GM21786 (cell line): ENCODE results near the gene LNPEP.

Experiments
- ATAC-seq: cut with Tn5 transposase; IDR thresholded peaks from one replicate; pipeline ENCODE4 v1.9.1; 2021; ENCODE audit not compliant: unreplicated experiment

The LNPEP gene

GRCh38 chr5:96935559-96936430 lies at the start of gene LNPEP:
Gene LNPEP, plus strand, starts transcription at chr5:96936080. Its CDS starts 76 bp downstream, at chr5:96936156.
- ATAC-seq, result peak; percentile 47

DNA sequence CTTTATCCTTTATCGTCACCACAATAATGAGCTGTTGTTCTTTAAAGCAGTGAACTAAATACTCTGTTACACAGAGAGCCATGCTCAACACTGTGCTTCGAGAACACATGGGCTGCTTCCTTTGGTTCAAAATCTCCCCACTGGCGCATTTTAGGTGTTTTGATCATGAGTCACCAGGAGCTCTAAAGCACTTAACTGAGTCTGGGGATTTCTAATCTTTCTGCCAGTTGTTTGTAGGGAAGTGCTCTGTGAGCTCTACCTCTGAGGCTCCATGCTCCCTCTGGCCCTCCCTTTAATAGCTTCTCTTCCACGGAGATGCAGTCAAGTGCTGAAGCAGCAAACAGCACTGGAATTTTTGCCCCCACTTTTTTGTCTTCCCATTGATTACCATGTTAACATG lies 42.5 kb upstream of the LNPEP start:
- ATAC-seq, result no peak

DNA sequence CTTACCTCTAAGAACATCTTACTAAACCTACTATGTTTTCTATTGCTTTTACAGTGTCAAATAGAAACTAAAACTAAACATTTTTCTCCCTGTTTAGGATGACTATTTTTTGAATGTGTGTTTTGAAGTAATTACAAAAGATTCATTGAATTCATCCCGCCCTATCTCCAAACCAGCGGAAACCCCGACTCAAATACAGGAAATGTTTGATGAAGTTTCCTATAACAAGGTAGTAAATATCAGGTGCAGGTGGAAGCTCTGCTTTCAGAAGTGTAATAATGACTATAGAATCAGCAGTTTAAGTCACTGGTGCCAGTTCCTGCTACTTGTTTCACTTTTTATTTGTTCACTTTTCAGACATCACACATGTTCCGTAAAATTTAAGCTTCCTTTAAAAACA lies 39.6 kb upstream of the LNPEP start:
- peak; percentile 82 for ATAC-seq

GRCh38 chr5:96896806-96897205 lies 39.1 kb upstream of the LNPEP start:
- peak; percentile 93 for ATAC-seq

DNA sequence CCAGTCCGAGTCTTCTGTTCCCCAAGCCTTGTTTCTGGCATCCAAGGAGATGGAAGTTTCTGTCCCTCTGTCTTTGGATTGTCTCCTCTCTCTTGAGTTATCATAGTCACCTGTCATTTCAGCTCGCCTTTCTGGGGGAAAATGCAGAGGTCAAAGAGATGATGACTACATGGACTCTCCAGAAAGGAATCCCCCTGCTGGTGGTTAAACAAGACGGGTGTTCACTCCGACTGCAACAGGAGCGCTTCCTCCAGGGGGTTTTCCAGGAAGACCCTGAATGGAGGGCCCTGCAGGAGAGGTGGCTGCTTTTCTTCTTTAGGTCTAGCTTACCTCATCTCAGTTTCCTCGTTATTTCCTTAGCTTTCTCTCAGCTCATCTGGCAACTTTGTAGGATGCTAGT lies 34.5 kb upstream of the LNPEP start:
- ATAC-seq, result no peak

- ATAC-seq, result no peak
Observed at GRCh38 chr5:96901841-96902240, 34.0 kb upstream of the LNPEP start.

GRCh38 chr5:96902876-96903275 lies 33.0 kb upstream of the LNPEP start:
- ATAC-seq, result no peak

DNA sequence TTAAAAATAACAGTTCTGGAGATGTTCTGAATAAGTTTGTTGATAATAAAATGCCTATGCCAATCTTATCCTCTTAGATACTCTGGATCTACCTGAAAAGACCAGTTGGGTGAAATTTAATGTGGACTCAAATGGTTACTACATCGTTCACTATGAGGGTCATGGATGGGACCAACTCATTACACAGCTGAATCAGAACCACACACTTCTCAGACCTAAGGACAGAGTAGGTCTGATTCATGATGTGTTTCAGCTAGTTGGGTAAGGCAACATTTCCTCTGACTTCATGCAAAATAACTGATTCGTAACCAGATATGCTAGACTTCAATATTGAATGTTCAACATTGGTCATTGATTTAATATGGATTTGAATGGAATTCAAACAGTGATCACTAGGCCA lies 32.6 kb upstream of the LNPEP start:
- no peak for ATAC-seq

DNA sequence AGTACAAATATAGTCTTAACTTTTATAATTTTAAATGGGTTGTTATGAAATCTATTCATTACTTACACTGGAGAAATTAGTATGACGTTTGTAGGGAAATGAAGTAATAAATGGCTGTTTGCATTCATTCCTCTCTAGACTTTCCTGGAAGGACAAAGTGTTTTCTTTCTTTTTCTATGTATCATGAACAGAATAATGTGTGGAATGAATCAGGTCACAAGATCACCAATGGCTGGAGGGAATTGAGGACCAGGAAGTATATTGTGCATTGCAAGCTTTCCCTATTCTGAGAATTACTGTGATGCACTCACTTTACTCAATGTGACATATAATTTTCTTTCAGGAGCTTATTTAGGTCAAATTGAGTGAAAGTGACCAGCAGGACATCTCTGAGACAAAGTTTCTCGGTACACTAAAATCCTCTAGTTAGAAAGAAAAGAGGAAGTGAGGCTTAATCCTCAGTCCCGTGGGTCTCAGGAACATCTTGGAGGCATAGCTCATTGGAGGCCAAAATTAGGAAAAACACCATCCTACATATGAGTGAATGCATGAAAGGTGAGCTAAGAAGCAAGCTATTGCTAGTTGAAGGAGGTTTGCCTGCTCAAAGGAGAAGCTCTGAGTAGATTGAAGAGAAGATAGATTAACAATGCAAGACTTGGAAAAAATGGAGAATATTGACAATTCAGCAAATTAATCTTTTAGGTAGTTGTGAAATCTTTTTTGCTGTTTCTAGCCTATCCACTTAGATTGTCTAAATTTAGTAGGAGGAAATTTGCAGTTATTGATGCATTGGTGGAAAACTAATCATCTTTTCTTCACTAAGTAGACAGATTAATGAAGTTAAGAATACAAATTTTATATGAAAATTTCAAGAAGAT lies 31.6 kb upstream of the LNPEP start:
- no peak for ATAC-seq

DNA sequence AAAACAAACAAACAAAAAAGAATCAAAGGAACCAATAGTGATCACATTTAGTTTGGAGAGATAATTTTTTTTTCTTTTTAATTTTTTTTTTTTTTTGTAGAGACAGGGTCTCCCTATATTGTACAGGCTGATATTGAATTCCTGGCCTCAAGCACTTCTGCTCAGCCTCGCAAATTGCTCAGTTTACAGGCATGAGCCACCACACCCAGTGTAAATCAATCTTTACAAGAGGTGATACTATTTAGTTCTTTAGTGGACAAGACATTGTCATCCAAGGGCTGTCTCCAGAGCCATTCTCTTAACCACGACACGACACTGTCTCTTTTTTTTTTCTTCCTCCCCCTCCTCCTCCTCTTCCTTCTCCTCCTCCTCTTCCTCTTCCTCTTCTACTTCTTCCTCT lies 30.0 kb upstream of the LNPEP start:
- no peak for ATAC-seq

GRCh38 chr5:96909003-96909402 lies 26.9 kb upstream of the LNPEP start:
- ATAC-seq, result no peak

DNA sequence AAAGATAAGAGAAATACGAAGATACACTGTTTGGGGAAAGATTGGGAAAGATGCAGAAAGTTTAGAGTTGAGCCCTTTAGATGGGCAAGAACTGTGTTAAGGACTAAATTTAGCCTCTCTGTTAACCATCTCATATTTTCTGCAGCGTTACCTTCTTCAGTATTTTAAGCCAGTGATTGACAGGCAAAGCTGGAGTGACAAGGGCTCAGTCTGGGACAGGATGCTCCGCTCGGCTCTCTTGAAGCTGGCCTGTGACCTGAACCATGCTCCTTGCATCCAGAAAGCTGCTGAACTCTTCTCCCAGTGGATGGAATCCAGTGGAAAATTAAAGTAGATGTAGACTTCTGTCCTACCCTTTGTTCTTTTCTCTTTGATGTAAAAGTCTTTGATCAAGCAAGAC lies 26.4 kb upstream of the LNPEP start:
- no peak for ATAC-seq

DNA sequence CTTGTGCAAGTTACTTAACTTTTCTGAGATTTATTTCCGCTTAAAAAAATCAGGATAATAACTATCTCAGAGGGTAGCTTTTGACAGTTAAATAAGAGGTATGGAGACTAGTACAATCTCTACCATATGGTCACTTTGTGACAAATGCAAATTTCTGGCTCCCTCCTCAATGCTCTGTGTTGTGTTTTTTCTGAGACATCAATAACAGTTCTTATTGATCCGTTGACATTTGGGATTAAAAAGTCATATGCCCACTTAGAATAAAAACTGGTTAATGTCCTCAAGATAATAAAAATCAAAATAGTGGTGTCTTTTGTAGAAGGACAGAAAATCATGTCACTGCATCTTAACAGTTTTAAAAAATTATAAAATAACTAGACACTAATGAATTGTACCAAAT lies 24.7 kb upstream of the LNPEP start:
- ATAC-seq, result no peak

DNA sequence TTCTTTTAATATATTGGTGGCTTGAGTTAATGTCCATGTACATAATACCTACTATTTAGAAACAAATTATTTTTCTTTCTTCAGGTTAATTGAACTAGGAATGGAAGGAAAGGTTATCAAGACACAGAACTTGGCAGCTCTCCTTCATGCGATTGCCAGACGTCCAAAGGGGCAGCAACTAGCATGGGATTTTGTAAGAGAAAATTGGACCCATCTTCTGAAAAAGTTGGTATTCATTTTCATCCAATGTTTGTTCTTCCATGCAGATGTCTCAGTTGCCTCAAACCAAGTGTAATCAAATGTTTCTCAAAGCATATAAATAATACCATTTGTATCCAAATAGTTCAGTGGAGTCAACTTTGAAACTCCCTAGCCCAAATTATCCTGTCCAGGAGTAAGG lies 22.6 kb upstream of the LNPEP start:
- ATAC-seq, result no peak

DNA sequence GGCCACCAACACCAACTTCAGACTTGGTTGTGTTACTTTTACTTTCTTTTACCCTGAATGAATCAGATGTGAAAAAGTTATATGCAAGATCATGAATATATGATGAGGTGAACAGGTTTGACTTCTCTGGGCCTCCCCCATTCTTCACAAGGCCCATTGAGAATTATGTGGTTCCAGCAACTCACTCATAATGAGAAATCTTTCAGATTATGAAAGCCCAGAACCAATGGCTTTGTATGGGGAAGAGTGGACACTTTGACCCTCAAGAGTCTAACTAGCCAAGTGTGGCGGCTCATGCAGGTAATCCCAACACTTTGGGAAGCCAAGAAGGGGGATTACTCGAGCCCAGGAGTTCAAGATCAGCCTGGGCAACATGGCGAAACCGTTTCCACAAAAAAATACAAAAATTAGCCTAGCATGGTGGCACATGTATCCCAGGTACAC lies 16.1 kb upstream of the LNPEP start:
- peak; percentile 81 for ATAC-seq

DNA sequence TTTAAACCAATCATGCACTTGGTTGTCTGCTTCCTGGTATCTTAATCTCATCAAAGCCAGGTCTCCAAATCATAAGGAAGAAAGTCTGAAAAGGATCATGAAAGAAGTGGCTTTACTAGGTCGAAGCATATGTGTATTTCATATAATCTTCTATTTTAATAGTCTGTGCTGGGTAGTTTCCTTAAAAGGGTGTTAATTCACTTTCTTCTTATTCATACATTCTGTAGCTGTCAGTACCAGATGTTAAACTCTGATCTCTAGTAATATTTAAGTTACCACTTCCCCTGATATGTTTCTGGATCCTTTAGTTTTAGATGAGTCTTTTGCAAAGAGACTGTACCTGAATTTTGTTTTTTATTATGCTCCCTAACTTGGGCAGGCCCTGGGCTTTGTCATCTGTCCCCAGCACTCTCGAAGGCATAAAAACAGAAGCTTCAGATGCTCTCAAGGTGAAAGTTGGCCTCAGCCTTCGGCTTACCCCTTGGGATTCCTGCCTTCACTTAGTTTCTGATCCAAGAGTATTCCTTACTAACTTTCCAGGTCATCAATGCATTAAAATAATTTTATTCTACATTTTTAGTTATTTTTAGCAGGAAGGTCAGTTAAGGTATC lies 15.0 kb upstream of the LNPEP start:
- no peak for ATAC-seq

- ATAC-seq, result no peak
Observed at GRCh38 chr5:96922499-96923244, 13.2 kb upstream of the LNPEP start.

- ATAC-seq, result no peak
Observed at GRCh38 chr5:96924016-96924443, 11.8 kb upstream of the LNPEP start.

DNA sequence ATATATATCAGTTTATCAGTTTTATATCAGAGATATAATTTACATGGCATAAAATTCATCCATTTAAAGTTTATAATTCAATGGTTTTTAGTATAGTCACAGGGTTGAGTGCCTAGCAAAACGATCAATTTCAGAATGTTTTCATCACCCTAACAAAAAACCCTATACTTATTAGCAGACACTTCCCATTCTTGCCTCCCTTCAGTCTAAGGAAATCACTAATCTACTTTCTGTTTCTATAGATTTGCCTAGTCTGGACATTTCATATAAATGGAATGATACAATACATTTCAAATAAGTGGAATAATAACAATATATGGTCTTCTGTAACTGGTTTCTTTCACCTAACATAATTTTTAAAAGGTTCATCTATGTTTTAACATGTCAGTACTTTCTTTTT lies 9.6 kb upstream of the LNPEP start:
- ATAC-seq, result no peak

GRCh38 chr5:96927008-96927407 lies 8.9 kb upstream of the LNPEP start:
- no peak for ATAC-seq
